ENCODE measurements around the gene ADAMTS17.

The ADAMTS17 gene

DNA sequence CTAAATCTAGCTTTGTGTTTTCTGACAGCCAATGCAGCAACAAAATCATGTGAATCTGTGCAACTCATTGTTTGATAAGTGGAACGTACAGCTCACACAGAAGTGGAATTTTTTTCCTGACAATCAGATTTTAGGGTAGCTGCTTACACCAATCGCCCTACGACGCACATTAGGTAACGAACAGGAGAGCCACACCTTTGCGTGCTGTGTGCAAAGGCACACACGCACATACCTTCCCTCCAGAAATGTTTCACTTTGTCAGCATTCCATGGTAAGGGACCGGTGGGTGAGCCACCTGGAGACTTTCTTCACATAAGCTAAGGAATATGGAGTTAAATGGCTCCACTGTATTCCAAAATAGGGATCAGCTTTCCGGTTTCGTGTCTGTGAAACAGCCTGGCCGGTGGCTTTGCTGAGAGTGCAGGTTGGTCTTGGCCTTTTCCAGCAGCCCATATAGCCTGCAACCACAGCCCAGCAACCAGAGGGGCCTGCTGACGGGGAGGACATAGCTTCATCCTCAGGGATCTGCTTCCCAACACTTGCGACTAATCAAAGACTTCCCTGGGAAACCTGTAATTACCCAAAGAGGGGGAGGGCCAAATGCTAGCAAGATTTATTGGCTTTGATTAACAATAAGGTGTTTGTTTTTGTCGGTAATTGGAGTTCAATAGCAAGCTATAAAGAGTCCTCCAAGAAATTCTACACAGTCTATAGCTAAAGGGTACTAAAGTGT lies 145.3 kb downstream of the ADAMTS17 start:
- DNase-seq (ENCODE audit: low spot score) = no peak

DNA sequence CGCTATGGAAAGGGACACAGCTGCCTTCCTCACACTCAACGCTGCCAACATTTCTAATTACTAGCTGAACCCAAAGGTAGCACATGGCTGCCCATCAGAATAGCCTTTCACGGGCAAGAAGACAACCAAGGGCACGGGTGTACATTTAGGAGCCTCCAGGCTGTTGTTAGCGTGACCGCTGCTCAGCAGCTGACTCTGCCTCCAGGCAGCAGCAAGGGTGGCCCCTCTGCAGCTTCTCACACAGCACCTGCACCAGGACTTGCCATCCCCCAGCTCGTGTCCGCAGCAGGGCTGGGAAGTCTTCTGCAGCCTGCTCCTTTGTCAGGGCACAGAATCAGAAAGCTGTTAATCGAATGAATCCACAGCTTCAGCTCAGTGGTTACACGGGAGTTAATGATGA lies 146.8 kb downstream of the ADAMTS17 start:
- DNase-seq (ENCODE audit: low spot score) = no peak

DNA sequence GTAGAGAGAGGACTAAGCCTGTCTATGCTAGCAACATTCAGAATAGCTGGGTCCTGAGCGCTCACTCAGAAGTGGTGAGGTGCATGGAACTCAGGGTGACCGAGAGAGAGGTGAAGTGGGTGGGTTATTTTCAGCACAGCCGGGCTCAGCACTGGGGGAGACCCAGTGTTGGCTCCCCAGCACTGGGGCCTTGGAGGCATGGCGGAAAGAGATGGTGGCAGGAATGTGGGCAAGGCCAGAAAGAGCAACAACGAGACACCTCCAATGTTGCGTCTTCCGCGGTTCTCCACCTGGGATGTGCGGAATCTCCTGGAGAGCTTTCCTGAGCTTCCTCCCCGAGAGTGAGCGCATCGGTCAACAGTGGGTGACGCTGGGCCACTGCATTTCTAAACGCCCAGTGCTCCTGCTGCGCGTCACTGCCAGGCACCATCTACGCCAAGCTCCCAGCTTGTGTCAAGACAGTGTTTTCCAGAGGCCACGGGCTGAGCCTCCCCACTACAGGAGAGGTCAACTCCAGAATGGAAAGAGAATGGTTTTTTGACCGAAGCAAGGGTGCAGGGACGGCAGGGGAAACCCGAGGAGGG lies 148.4 kb downstream of the ADAMTS17 start:
- DNase-seq (ENCODE audit: low spot score) = no peak

DNA sequence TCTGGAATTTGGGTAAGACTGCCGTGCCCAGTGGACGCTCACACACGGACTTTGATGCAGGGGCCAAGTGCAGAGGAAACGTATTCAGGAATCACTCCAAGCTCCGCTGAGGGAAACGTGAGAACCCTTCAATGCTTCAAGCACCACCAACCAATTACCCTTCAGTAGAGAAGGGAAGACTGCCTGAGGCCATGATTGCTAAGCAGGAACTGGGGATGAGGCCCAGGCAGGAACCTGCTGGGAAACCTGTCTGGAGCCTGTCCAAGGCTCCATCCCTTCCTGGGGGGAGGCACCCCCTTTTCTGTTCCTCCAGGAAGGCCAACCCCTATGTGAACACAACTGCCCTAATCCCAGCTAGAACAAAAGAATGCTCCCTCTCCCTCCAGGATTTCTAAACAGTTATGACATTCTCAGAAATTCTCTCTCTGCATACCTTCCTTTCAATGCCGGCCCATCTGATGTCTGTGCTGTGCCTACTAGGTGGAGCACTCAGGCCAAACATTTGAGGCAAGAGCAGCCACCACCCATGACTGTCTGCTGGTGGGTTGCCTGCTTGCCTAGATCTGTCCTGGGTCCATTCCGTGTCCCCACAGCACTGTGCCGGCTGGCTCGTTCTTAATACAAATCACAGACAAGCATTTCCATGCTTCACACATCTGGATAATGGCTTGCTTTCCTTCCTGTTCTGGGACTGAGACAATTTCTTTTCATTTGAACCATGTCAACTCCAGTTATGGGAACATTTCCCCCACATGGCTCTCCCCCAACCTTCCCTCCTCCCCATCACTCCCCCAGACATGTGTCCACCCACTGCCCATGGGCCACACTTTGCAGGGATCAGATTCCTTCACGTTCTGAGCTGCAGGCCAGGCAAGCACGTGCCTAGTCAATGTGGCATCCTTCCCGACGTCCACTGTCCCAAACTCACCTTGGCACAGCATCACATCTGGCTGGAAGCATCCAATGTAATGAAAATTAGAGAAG lies 149.4 kb downstream of the ADAMTS17 start:
- no peak for DNase-seq (ENCODE audit: low spot score)

DNA sequence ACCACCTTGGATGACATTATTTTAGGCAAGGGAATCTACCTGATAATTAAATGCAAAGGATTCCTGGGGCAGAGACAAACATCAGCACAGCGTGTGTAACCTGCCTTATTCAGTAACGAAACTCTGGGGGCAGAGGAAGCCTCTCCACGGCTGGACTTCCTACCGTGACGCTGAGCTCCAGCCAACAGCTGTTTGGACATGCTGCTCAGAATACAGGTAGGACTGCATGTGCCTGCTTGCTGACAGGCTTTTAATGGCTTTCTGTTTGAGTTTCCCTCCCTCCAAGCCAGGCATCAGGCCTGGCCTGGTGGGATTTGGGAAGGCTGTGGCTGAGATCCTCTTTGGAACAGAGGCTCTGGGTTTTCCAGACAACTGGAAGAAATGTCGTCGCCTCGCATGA lies 150.6 kb downstream of the ADAMTS17 start:
- no peak for DNase-seq (ENCODE audit: low spot score)

GRCh38 chr15:100190675-100191074 lies 151.1 kb downstream of the ADAMTS17 start:
- no peak for DNase-seq (ENCODE audit: low spot score)

- DNase-seq (ENCODE audit: low spot score) = no peak
Observed at GRCh38 chr15:100189849-100190248, 151.9 kb downstream of the ADAMTS17 start.

- DNase-seq (ENCODE audit: low spot score) = no peak
Observed at GRCh38 chr15:100189319-100189718, 152.5 kb downstream of the ADAMTS17 start.

DNA sequence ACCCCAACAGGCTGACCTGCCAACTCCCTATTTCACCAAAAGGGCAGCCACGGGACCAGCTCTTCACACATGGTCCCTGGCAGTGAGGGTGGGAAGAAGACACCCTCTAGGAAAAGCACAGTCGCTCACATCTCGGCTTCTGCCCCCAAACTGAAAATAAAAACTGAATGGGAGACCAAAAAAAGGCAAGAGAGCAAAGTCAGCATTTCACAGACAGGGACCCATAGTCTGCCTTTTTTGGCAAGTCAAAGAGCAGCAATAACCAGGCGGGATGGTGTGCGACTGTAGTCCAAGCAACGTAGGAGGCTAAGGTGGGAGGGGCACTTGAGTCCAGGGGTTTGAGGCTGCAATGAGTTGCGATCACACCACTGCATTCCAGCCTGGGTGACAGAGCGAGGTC lies 154.1 kb downstream of the ADAMTS17 start:
- DNase-seq (ENCODE audit: low spot score) = no peak

DNA sequence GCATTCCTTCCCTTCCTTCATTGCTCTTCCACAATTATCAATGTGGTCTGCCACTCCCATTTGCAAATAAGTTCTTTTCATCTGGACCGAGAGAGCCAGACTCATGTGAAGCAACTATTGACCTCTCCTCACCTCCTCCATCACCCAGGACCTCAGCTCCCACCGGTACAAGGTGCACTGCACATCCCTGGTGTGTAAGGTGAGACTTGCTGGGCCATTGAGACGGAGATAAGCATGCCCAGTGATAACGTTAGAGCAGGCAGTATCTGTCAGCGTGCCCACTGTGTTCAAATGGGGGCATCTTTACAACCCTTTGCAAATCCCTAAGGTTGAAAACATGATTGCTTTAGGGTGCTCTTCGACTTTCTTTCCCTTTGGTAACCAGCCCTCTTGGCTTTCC lies 154.8 kb downstream of the ADAMTS17 start:
- no peak for DNase-seq (ENCODE audit: low spot score)

DNA sequence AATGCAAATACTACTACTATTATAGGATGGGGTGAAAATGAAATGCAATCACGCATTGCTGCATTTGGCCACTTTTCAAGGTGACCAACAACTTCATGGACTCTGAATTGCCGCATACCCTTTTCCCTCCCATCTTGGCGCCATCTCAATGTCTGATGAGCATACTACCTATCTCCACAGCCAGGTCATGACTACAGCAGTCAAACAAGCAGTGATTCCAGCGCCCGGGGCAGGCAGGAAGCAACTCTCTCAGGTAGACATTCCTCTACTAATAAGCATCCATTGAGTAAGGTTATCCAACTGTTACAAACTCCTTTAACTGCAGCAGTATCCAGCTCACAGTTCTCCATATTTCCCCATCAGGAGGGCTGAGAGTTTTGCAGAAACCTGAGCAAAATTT lies 155.4 kb downstream of the ADAMTS17 start:
- no peak for DNase-seq (ENCODE audit: low spot score)

GRCh38 chr15:100183921-100184495 lies 157.8 kb downstream of the ADAMTS17 start:
- DNase-seq (ENCODE audit: low spot score) = no peak

DNA sequence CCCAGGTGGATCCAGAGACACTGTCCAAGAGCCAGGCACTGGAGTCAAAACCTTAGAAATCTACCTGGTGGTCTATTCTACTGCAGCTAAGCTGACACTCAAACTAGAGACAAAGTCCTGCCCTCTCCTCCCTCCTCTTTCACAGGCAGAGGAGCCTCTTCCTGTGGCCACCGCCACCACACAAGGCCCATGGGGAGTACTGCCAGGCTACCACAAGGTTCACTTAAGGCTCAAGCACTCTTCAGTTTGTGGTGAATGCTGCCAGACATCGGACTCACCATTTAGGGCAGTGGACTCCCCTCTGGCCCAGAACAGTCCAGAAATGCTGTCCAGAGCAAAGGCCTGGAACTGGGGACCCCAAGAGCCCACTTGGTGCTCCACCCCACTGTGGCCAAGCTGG lies 160.9 kb downstream of the ADAMTS17 start:
- DNase-seq (ENCODE audit: low spot score) = no peak

DNA sequence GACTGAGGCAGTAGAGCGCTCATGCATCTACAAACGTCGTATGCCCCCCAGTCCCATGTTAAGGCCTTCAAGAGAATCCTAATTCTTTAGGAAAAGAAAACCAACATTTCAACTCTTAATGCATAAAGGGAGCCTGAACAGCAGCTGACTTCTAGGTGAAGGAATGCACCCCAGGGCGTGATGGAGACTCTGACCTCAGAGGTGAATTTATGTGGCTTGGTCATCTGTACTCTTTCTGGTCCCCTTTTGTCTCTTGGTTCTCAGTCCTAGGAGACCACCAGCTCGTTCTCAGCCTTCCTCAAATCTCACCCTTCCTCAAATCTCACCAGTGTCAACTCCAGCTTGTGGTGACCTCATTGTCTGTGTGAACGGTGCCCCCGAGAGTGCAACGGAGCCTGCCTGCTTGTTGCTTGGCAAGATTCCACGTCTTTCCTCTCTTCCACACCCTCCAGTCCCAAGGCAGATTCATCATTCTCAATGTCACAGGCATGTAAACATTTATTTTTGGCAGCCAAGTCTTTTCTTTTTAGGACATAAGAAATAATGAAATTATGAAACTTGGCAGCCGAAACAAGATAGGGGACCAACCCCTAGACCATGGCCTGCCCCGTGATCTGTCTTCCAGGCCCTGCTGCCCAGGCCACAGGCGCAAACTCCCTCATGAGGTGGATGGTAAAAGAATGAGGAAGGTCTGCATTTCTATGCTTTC lies 166.2 kb downstream of the ADAMTS17 start:
- no peak for DNase-seq (ENCODE audit: low spot score)

DNA sequence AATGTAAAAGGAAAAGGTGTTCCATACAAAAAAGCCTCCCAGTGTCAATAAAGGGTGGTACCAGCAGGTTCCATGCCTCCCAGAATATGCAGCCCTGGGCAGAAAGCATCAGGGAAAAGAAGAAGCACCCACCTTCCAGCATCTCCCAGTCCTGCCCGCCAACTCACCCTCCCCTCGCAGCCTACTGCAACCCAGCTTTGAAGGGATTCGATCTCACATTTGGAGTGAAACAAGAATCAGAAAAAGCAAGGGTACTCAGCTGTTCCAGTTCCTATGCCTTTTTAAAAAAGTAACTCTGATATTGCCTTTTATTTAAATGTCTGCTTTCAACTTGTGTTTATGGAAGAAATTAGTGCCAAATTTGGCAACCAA lies 166.9 kb downstream of the ADAMTS17 start:
- DNase-seq (ENCODE audit: low spot score) = no peak

- no peak for DNase-seq (ENCODE audit: low spot score)
Observed at GRCh38 chr15:100174159-100174903, 167.4 kb downstream of the ADAMTS17 start.

- no peak for DNase-seq (ENCODE audit: low spot score)
Observed at GRCh38 chr15:100172356-100173024, 169.3 kb downstream of the ADAMTS17 start.

GRCh38 chr15:100171411-100171810 lies 170.4 kb downstream of the ADAMTS17 start:
- no peak for DNase-seq (ENCODE audit: low spot score)

DNA sequence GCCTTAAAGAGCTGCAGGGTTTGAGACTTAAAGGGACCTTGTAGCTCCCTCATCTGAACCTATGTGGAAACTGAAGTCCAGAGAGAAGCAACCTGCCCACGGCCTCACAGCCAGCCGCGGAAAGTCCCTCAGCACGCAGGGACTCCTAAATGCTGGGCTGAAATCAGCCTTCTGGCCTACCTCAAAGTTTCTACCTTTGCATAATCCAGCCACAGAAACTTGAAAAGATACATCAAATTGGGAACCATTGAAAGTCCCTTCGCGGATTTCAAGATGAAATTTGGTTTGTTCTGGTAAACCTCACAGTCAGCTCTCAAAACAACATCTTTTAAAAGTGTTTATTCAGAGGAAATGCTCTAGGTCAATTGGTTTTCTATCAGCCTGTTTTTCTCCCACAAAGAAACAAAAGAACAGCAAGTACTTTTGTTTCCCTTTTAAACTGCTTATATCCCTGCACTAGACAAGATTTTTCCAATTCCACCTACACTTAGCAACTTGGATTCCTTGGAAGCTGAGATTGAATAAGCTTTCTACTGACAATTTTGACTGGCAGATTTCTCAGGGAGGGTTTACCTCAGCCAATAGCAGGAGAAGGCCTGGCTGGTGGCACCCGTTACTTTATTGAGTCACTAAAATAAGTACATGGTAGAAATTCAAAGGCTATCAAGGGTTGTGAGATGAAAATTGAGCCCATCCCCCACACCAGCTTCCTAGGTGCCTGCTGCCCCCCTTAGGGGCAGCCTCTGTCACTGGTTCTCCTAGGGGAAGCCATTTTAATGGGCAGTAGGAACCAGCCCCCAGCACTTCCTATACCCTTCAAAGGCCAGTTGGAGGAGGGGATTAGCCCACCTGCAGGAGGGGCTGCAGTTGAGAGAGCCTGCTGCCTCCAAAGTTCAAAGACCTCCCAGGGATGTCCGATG lies 171.2 kb downstream of the ADAMTS17 start:
- DNase-seq (ENCODE audit: low spot score) = no peak
